GM12878 (cell line): ENCODE results near the gene YEATS4. TPM values are rescaled to one million over a fixed set of nuclear protein-coding genes. Genes with fewer than 3 reads are reported as not detected.

Experiments used
- ATAC-seq: fragments of 200-7000 bp; cut with Tn5 transposase; 3 replicates; pipeline ENCODE4 v1.9.1; 2020; ENCODE audit warnings: mild to moderate bottlenecking, moderate library complexity
- BruUV-seq: library from RNA; stranded (reverse); fragments of 400-500 nt; replicated peaks from 2 replicates; lab custom pipeline; 2021; lab: Mats Ljungman, UMichigan
- CTCF ChIA-PET: fragments of 300-600 bp; sonication (Branson Sonifier 250); formaldehyde crosslinking; extraction: SDS; loops from one replicate; lab custom pipeline; 2021; ENCODE audit warnings: inconsistent platforms; lab: Yijun Ruan, JAX
- POLR2A ChIA-PET: fragments of 350-600 bp; formaldehyde crosslinking; extraction: SDS; loops from one replicate; lab custom pipeline; 2021; ENCODE audit warnings: inconsistent platforms; lab: Charles Lee
- RAD21 ChIA-PET: fragments of 300-600 bp; sonication (Branson Sonifier 250); formaldehyde crosslinking; loops from one replicate; lab custom pipeline; 2023; ENCODE audit warnings: antibody characterized with exemption; ENCODE audit not compliant: unreplicated experiment; lab: Charles Lee
- SMC1A ChIA-PET: fragments of 300-600 bp; sonication (Branson Sonifier 250); formaldehyde crosslinking; loops from one replicate; lab custom pipeline; 2023; ENCODE audit not compliant: unreplicated experiment, uncharacterized antibody; lab: Charles Lee
- DNase-seq: peaks from one replicate; pipeline ENCODE4 v3.0.0-alpha.2; 2011; ENCODE audit warnings: low read depth, low spot score
- FAIRE-seq: peaks from 3 replicates; lab custom pipeline; 2011; peaks lifted over from hg19 to GRCh38; lab: Jason Lieb, UNC
- H2AFZ ChIP-seq: 2 replicates; pipeline ENCODE4 v1.6.0; 2011; ENCODE audit warnings: low read depth, low read length, control low read depth; ENCODE audit not compliant: control insufficient read depth
- H3K27ac ChIP-seq: 2 replicates; pipeline ENCODE4 v1.5.1; 2011; ENCODE audit warnings: control low read depth; ENCODE audit not compliant: control insufficient read depth, insufficient read depth
- H3K27me3 ChIP-seq, 2 experiments: replicated peaks in 1 of 2; 2 replicates each; pipeline versions ENCODE4 v1.6.0 to v1.6.1; 2011; ENCODE audit warnings: low read length in 1 of 2; ENCODE audit not compliant: control insufficient read depth in 2 of 2, insufficient read depth in 2 of 2
- H3K36me3 ChIP-seq, 2 experiments: 2 replicates each; pipeline ENCODE4 v1.5.1; 2011; ENCODE audit warnings: low read length in 1 of 2; ENCODE audit not compliant: control insufficient read depth in 2 of 2, insufficient read depth in 2 of 2
- H3K4me1 ChIP-seq: 2 replicates; pipeline ENCODE4 v1.6.1; 2011; ENCODE audit warnings: mild to moderate bottlenecking, low read length, moderate library complexity, mixed read lengths; ENCODE audit not compliant: control insufficient read depth, insufficient read depth
- H3K4me2 ChIP-seq: 2 replicates; pipeline ENCODE4 v1.6.0; 2011; ENCODE audit warnings: control low read depth; ENCODE audit not compliant: control insufficient read depth, insufficient read depth
- H3K4me3 ChIP-seq: fragments of 200-600 bp; sonication (generic); 2 replicates; pipeline ENCODE4 v1.5.1; 2016
- H3K79me2 ChIP-seq: 2 replicates; pipeline ENCODE4 v1.6.0; 2011; ENCODE audit warnings: low read length; ENCODE audit not compliant: control insufficient read depth, insufficient read depth
- H3K9ac ChIP-seq: 2 replicates; pipeline ENCODE4 v1.8.0; 2011; ENCODE audit warnings: low read length, control low read depth, mixed read lengths; ENCODE audit not compliant: control insufficient read depth, insufficient read depth
- H3K9me3 ChIP-seq: replicated peaks from 3 replicates; pipeline ENCODE4 v1.5.1; 2011; ENCODE audit warnings: mild to moderate bottlenecking, low read length; ENCODE audit not compliant: control insufficient read depth, insufficient read depth
- H4K20me1 ChIP-seq: 2 replicates; pipeline ENCODE4 v1.6.0; 2011; ENCODE audit not compliant: control insufficient read depth, insufficient read depth
- CREB1 ChIP-seq: IDR thresholded peaks from 2 replicates; pipeline ENCODE4 v1.6.1; 2012; ENCODE audit warnings: low read depth, mild to moderate bottlenecking, inconsistent platforms
- EZH2 ChIP-seq: IDR thresholded peaks from 2 replicates; pipeline ENCODE4 v1.6.1; 2012; ENCODE audit warnings: low read depth, mild to moderate bottlenecking, control low read depth, inconsistent platforms, low read length, borderline replicate concordance; ENCODE audit not compliant: control insufficient read depth
- GABPA ChIP-seq: IDR thresholded peaks from 2 replicates; pipeline ENCODE4 v1.6.1; 2014; ENCODE audit warnings: antibody characterized with exemption, low read depth, mild to moderate bottlenecking, inconsistent platforms
- NFYB ChIP-seq: IDR thresholded peaks from 2 replicates; pipeline ENCODE4 v1.6.1; 2011; ENCODE audit warnings: low read depth, mild to moderate bottlenecking, low read length, improper control_type of control experiment, moderate library complexity; ENCODE audit not compliant: insufficient read depth
- NR2C1 ChIP-seq: fragments of 450-650 bp; IDR thresholded peaks from 2 replicates; pipeline ENCODE4 v1.6.1; 2017; ENCODE audit warnings: antibody characterized with exemption, mild to moderate bottlenecking, moderate library complexity
- NRF1 ChIP-seq: conservative IDR thresholded peaks from 2 replicates; pipeline ENCODE4 v1.6.1; 2011; ENCODE audit warnings: mild to moderate bottlenecking, low read depth, low read length, improper control_type of control experiment
- PAX8 ChIP-seq: fragments of 450-650 bp; IDR thresholded peaks from 2 replicates; pipeline ENCODE4 v1.6.1; 2017; ENCODE audit warnings: mild to moderate bottlenecking, moderate library complexity
- PKNOX1 ChIP-seq: fragments of 450-650 bp; IDR thresholded peaks from 2 replicates; pipeline ENCODE4 v1.6.1; 2016; ENCODE audit warnings: mild to moderate bottlenecking
- POLR2A ChIP-seq: IDR thresholded peaks from 2 replicates; pipeline ENCODE4 v1.6.1; 2011; ENCODE audit warnings: low read depth, mild to moderate bottlenecking, low read length
- POLR2AphosphoS5 ChIP-seq: IDR thresholded peaks from 2 replicates; pipeline ENCODE4 v1.6.1; 2011; ENCODE audit warnings: mild to moderate bottlenecking, low read length, inconsistent platforms
- RCOR1 ChIP-seq: conservative IDR thresholded peaks from 2 replicates; pipeline ENCODE4 v1.6.1; 2012; ENCODE audit warnings: low read depth, low read length, improper control_type of control experiment
- SIN3A ChIP-seq: IDR thresholded peaks from 2 replicates; pipeline ENCODE4 v1.6.1; 2012; ENCODE audit warnings: low read depth, low read length, improper control_type of control experiment
- SUPT20H ChIP-seq: IDR thresholded peaks from 2 replicates; pipeline ENCODE4 v1.6.1; 2011; ENCODE audit warnings: low read depth, mild to moderate bottlenecking, low read length, moderate library complexity, borderline replicate concordance; ENCODE audit not compliant: control insufficient read depth
- TARDBP ChIP-seq: IDR thresholded peaks from 2 replicates; pipeline ENCODE4 v1.6.1; 2016; ENCODE audit warnings: borderline replicate concordance
- ZBED1 ChIP-seq: IDR thresholded peaks from 2 replicates; pipeline ENCODE4 v1.6.1; 2016; ENCODE audit warnings: borderline replicate concordance
- ZNF687 ChIP-seq: fragments of 450-650 bp; IDR thresholded peaks from 2 replicates; pipeline ENCODE4 v1.6.1; 2017; ENCODE audit warnings: mild to moderate bottlenecking, moderate library complexity
- WGBS: methylation state at CpG from one replicate; pipeline ENCODE4 v1.1.6; 2016; ENCODE audit warnings: low lambda C conversion rate; ENCODE audit not compliant: insufficient replicate concordance, insufficient coverage; ENCODE audit errors: missing lambda C conversion rate; 5-methylcytosine and 5-hydroxymethylcytosine counted together
- in situ Hi-C: fragments of 300-500 bp; cut with MboI; formaldehyde crosslinking; loops from 9 replicates; pipeline ENCODE4 v1.14.3; 2018; ENCODE audit warnings: mixed read lengths
- intact Hi-C: fragments of 100-400 bp; cut with micrococcal nuclease; formaldehyde crosslinking; loops from one replicate; pipeline ENCODE4 v1.14.2; 2022; ENCODE audit not compliant: unreplicated experiment
- polyA plus RNA-seq, 11 experiments: library from polyadenylated mRNA; depleted of rRNA in 4 of 11; unstranded in 6 of 11; stranded (reverse) in 5 of 11; fragments of >200 nt; fragmentation: Nextera tagmentation in 4 of 11; fragmentation: Illumina TruSeq in 1 of 11; extraction: Ambion mirVana in 4 of 11; extraction: Trizol in 1 of 11; gene quantifications; 1 replicate in 1 of 11; 2 replicates in 10 of 11; pipeline versions ENCODE4 v1.2.1 to v1.2.3, GENCODE V29; 2011 to 2016; ENCODE audit warnings: inconsistent platforms in 2 of 11, missing spikeins in 2 of 11, low read depth in 1 of 11
- total RNA-seq, 4 experiments: library from RNA; depleted of rRNA in 3 of 4; stranded (reverse); fragments of >200 nt in 3 of 4; fragmentation: Illumina TruSeq in 1 of 4; extraction: Trizol in 1 of 4; gene quantifications; 2 replicates each; pipeline versions ENCODE4 v1.2.1 to v1.2.3, GENCODE V29; 2013 to 2021

The YEATS4 gene
- total and polyA plus RNA-seq, 10 of the 15 experiments (the other 5 are each of a cell fraction or from before 2014, with no cell fraction given): 23.8 to 45.4 (median 36.8) TPM

DNA sequence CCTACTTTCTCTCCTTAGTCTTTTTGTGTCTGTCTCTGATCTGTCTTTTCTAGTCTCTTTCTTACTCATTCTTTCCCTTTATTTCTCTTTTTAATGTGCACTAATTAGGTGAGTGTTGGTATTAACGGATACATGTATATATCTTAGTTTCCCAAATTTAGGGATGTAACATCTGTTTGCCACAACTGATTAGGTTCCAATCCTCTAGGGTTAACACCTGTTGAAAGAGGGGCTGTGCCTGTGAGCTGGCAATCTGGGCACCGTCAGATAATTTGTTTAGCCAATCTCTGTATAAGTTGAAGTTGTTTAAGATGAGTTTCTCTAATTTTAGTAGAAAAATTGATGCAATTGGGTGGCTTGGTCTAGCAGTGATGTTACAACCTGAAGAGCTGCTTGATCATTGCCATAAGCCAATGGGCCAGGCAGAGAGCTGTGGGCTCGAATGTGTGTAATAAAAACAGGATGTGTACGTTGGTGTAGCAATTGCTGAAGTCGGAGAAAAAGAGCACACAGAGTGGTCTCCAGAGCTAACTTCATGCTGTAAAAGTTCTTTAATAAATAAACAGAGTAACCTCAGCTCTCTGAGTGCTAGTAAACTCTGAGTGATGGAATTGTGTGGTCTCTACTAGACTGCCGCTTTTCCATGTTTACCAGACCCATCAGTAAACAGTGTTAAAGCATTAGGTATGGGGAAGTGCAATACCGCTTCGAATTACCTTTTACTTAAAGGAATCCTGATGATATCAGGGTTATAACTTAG is 29.7 kb upstream of the YEATS4 start (continued):
- TF ChIP-seq ZNF687 (no peak), ZBED1 (no peak), PAX8 (no peak)

- CTCF ChIA-PET: interaction anchor here (0.7 to 3.0 kb wide), 5 partner anchors 26 to 297 kb away, joined by 3 to 21 read pairs (median 6); no protein-coding TSS in a partner anchor
- TF ChIP-seq NRF1 (no peak), POLR2A (peak; percentile 59), SIN3A (no peak), NFYB (no peak), PKNOX1 (no peak), NR2C1 (no peak), TARDBP (no peak), GABPA (no peak), POLR2AphosphoS5 (peak; percentile 50; the same call in 1 of the 2 replicates), CREB1 (0 out of 2 replicates have a peak, but pooled peaks have one; percentile 16), RCOR1 (no peak), SUPT20H (no peak), EZH2 (no peak)
These were observed 28.8 kb upstream of the YEATS4 start for GRCh38 chr12:69330475-69331473.

More at GRCh38 chr12:69330475-69331473, 28.8 kb upstream of the YEATS4 start:
- WGBS: 3% methylated on average over 18 of the region's 18 CpGs
- H2AFZ ChIP-seq: peak overlapping the region; percentile 94
- RAD21 ChIA-PET: interaction anchor here (0.6 to 2.0 kb wide), 8 partner anchors 27 to 240 kb away, joined by 3 to 6 read pairs (median 4); no protein-coding TSS in a partner anchor
- H3K79me2 ChIP-seq: no peaks in the 10 kb centered on the region
- no peaks in the 10 kb centered on the region for H3K36me3 ChIP-seq
- peak; percentile 86 for ATAC-seq
- no peak for FAIRE-seq
- no peaks in the 10 kb centered on the region for H3K27me3 ChIP-seq
- no peaks in the 10 kb centered on the region for H3K4me1 ChIP-seq
- in situ Hi-C loops: no loop called here
- H4K20me1 ChIP-seq: no peaks in the 10 kb centered on the region
- H3K27ac ChIP-seq: no peak overlapping the region
- H3K9me3 ChIP-seq: no peaks in the 10 kb centered on the region
- H3K4me3 ChIP-seq: peak overlapping the region; percentile 48
- SMC1A ChIA-PET: interaction anchor here (0.7 to 1.5 kb wide), 4 partner anchors 10 to 46 kb away, joined by 3 to 5 read pairs (median 4); no protein-coding TSS in a partner anchor
- POLR2A ChIA-PET: no interaction called here
- H3K4me2 ChIP-seq: peak overlapping the region; percentile 83
- intact Hi-C loops: loop anchor here (10.0 kb wide), 1 partner anchor 176 kb away; no protein-coding TSS in a partner anchor
- no peak for DNase-seq
- H3K9ac ChIP-seq: peak overlapping the region; percentile 51; the same call in 1 of the 2 replicates
- BruUV-seq: no TSS peak
